ENCODE measurements around the gene PARP15.

Gene PARP15

DNA sequence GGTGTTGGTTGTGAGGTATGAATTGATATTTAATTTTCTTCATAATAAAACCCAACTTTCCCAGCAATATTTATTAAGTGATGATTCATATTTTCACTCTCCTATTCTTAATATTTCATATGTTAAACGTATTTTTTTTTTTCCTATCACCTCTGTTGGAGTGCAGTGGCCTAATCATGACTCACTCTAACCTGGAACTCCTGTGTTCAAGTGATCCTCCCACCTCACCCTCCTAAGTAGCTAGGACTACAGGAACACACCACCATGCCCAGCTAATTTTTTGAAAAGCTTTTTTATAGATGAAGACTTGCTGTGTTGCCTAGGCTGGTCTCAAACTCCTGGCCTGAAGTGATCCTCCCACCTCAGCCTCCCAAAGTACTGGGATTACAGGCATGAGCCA is 8.6 kb downstream of the PARP15 start:
- H3K9me3 Mint-ChIP-seq: peaks cover 13 to 19% of the 10 kb centered on the region in 2 donors
- peaks cover 36 to 70% of the 10 kb centered on the region in 2 donors for H3K4me1 Mint-ChIP-seq
- no peak overlapping the region for H3K4me3 Mint-ChIP-seq
- H3K36me3 Mint-ChIP-seq: peaks cover 37 to 52% of the 10 kb centered on the region in 2 donors
- ATAC-seq (replicated peaks): no peak
- peak overlapping the region; percentile 33 for H3K27ac Mint-ChIP-seq
- no peak for DNase-seq
- H3K27me3 Mint-ChIP-seq: no peaks in the 10 kb centered on the region

DNA sequence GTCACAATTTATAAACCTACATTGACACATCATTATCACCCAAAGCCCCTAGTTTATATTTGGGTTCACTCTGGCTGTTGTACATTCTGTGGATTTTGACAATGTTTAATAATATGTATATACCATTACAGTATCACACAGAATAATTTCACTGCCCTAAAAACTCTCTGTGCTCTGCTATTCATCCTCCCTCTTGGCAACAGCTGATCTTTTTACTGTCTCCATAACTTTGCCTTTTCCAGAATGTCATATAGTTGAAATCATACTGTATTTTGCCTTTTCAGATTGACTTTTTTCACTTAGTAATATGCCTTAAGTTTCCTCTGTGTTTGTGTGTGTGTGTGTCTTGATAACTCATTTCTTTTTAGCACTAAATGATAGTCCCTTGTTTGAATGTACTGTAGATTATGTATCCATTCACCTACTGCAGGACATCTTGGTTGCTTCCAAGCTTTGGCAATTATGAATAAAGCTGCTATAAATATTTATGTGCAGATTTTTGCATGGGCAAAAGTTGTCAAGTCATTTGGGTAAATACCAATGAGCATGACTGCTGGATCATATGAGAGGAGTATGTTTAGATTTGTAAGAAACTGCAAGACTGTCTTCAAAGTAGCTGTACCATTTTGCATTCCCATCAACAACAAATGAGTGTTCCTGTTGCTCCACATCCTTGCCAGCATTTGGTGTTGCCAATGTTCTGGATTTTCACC is 9.5 kb downstream of the PARP15 start:
- peaks cover 8 to 13% of the 10 kb centered on the region in 2 donors for H3K9me3 Mint-ChIP-seq
- no peak overlapping the region for H3K4me3 Mint-ChIP-seq
- H3K27ac Mint-ChIP-seq: no peak overlapping the region
- ATAC-seq (replicated peaks) (no peak), DNase-seq (no peak)
- H3K36me3 Mint-ChIP-seq: peaks cover 30 to 47% of the 10 kb centered on the region in 2 donors
- peaks cover 31 to 63% of the 10 kb centered on the region in 2 donors for H3K4me1 Mint-ChIP-seq
- H3K27me3 Mint-ChIP-seq: no peaks in the 10 kb centered on the region

DNA sequence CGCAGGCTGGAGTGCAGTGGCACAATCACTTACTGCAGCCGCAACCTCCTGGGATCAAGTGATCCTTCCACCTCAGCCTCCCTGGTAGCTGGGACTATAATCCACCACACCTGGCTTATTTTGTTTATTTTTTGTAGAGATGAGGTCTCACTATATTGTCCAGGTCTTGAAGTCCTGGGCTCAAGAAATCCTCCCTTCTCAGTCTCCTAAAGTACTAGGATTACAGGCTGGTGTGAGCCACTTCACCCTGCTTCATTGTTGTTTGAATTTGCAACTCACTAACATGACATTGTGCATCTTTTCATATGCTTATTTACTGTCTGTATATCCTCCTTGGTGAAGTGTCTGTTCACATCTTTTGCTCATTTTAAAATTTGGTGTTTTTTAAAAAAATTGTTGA is 10.1 kb downstream of the PARP15 start:
- Mint-ChIP-seq H3K27me3 (no peaks in the 10 kb centered on the region), H3K4me3 (no peak overlapping the region), H3K36me3 (peaks cover 26 to 45% of the 10 kb centered on the region in 2 donors), H3K4me1 (peaks cover 31 to 63% of the 10 kb centered on the region in 2 donors), H3K27ac (no peak overlapping the region), H3K9me3 (peaks cover 6 to 10% of the 10 kb centered on the region in 2 donors)
- ATAC-seq (replicated peaks) (no peak), DNase-seq (no peak)

DNA sequence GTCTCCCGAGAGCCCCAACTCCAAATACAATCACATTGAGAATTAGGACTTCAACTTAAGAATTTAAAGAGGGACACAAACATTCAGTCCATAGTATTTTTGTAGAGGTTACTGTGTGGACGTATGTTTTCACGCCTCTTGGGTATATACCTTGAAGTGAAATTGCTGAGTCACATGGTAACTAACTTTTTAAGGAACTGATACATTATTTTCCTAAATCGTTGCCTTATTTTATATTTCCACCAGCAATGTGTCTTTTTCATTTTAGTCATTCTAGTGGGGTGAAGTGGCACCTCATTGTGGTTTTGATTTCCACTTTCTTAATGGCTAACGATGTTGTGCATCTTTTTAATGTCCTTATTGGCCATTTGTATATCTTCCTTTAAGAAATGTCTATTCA is 11.8 kb downstream of the PARP15 start:
- Mint-ChIP-seq H3K27ac (peak overlapping the region; percentile 21), H3K4me1 (peaks cover 33 to 58% of the 10 kb centered on the region in 2 donors), H3K4me3 (peak overlapping the region in 1 of 2 donors; percentile 14), H3K27me3 (no peaks in the 10 kb centered on the region), H3K36me3 (peaks cover 14 to 32% of the 10 kb centered on the region in 2 donors), H3K9me3 (peaks cover 0 to 1% of the 10 kb centered on the region in 2 donors)
- ATAC-seq (replicated peaks) (peak; percentile 83 to 91), DNase-seq (no peak)

DNA sequence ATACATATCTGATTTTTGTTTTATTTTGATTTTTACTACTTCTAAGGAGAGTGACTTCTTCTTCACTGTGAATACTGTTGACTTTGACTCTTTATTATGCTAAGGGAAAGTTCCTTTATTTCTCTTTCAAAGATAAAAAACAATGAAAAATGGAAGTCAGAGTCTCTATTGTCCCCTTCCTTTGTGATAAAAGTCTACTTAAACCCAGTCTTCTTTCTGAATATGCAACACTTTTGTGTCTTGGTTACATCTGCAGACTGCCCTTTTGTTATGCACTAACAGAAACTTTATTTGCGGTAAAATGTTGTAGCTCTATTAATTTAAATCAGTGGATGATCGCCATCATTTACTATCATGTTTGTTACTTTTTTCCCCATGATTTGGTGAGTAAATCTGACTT is 13.2 kb downstream of the PARP15 start:
- Mint-ChIP-seq H3K36me3 (peaks cover 12 to 29% of the 10 kb centered on the region in 2 donors), H3K27ac (no peak overlapping the region), H3K9me3 (peaks cover 0 to under 1% of the 10 kb centered on the region in 2 donors), H3K27me3 (no peaks in the 10 kb centered on the region), H3K4me1 (peaks cover 35 to 56% of the 10 kb centered on the region in 2 donors), H3K4me3 (no peak overlapping the region)
- DNase-seq: no peak
- no peak for ATAC-seq (replicated peaks)

DNA sequence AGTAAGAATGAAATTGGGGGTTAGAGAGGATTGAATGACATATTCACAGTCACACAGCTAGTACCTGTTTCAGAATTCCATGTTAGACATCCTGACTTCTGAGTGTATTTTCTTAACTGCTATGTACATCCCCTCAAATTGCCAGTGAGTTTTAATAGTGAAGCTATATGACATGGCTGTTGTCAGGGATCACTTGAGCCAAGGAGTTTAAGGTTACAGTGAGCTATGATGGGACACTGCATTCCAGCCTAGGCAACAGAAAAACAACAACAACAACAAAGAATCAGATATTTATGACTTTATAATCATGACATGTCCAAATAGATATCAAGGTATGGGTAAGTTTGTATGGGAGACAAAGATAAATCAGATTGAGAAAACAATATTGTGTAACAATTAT is 16.6 kb downstream of the PARP15 start:
- no peak overlapping the region for H3K27ac Mint-ChIP-seq
- H3K36me3 Mint-ChIP-seq: peaks cover 15 to 32% of the 10 kb centered on the region in 2 donors
- ATAC-seq (replicated peaks) (no peak), DNase-seq (no peak)
- peaks cover 0 to 4% of the 10 kb centered on the region in 2 donors for H3K9me3 Mint-ChIP-seq
- H3K4me3 Mint-ChIP-seq: no peak overlapping the region
- H3K27me3 Mint-ChIP-seq: no peaks in the 10 kb centered on the region
- H3K4me1 Mint-ChIP-seq: peaks cover 26 to 48% of the 10 kb centered on the region in 2 donors

DNA sequence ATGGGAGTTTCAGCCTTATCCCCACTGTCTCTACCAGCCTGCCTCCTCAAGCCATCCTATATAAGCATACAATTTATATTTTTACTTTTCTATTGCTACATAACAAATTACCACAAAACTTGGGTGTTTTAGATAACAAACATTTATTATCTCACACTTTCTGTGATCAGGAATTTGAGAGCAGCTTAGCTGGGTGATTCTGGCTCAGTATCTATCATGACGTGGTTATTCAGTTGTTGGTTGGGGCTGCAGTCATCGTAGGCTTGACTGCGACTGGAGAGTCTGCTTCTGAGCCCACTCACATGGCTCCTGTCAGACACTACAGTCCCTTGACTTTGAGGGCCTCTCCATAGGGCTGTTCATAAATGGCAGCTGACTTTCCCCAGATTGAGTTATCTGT is 20.7 kb downstream of the PARP15 start:
- Mint-ChIP-seq H3K4me3 (peak overlapping the region; percentile 19 to 73), H3K27ac (peak overlapping the region; percentile 93), H3K27me3 (no peaks in the 10 kb centered on the region), H3K9me3 (peaks cover 0 to 4% of the 10 kb centered on the region in 2 donors), H3K4me1 (peaks cover 35 to 52% of the 10 kb centered on the region in 2 donors), H3K36me3 (peaks cover 16 to 47% of the 10 kb centered on the region in 2 donors)
- ATAC-seq (replicated peaks) (peak in 1 of 2 donors; percentile 21), DNase-seq (no peak)

DNA sequence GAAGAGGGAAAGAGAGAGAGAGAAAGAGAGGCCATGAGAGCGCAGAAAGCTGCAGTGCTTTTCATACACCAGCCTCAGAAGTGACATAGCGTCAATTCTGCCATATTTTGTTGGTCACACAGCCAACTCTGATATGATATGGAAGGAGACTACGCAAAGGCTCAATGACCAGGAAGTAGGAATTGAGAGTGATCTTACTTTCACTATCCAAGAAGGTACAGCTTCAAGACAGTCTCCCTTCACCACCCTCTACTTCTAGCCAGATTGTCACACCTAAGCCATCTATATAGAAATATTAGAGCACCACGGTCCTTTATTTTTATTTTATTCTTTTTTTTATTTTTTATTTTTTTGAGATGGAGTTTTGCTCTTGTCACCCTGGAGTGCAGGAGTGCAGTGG is 21.1 kb downstream of the PARP15 start:
- peaks cover 18 to 51% of the 10 kb centered on the region in 2 donors for H3K36me3 Mint-ChIP-seq
- DNase-seq (no peak), ATAC-seq (replicated peaks) (peak; percentile 69 to 77)
- H3K27ac Mint-ChIP-seq: peak overlapping the region; percentile 93
- H3K4me1 Mint-ChIP-seq: peaks cover 37 to 56% of the 10 kb centered on the region in 2 donors
- peak overlapping the region; percentile 19 to 73 for H3K4me3 Mint-ChIP-seq
- H3K27me3 Mint-ChIP-seq: no peaks in the 10 kb centered on the region
- H3K9me3 Mint-ChIP-seq: peaks cover 0 to 4% of the 10 kb centered on the region in 2 donors

DNA sequence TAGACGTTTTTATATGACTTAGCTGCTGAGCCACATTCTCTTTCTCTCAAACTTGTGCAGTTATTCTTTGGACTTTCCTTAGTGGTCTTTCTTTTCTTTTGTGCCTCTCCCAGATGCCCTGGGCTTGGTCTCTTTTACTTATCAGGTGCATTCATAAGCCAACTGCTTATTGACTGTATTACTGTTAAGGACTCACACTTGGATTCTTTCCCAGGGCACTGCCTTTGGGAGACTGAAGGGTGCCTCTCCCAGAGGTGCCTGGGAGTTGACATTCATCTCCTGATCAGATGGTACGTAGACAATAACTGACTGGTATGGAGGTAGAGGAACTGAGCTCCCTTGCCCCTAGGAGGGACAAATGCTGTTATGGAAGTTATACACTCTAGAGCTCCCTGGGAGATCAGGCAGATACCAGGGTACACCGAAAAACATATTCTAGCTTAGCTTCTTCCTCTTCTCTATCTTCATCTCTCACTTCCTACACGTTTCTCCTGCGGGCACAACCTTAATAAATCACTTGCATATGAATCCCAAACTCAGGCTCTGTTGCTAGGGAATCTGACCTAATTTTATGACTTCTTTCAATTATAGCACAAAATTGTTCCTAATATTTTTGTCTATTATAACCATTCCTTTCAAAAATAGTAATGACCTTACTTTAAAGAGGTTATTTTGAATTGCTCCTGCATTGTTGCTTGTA is 24.7 kb downstream of the PARP15 start:
- ATAC-seq (replicated peaks) (no peak), DNase-seq (no peak)
- Mint-ChIP-seq H3K9me3 (no peaks in the 10 kb centered on the region), H3K27ac (peak overlapping the region; percentile 27), H3K4me1 (peaks cover 32 to 39% of the 10 kb centered on the region in 2 donors), H3K4me3 (no peak overlapping the region), H3K36me3 (peaks cover 11 to 44% of the 10 kb centered on the region in 2 donors), H3K27me3 (no peaks in the 10 kb centered on the region)

DNA sequence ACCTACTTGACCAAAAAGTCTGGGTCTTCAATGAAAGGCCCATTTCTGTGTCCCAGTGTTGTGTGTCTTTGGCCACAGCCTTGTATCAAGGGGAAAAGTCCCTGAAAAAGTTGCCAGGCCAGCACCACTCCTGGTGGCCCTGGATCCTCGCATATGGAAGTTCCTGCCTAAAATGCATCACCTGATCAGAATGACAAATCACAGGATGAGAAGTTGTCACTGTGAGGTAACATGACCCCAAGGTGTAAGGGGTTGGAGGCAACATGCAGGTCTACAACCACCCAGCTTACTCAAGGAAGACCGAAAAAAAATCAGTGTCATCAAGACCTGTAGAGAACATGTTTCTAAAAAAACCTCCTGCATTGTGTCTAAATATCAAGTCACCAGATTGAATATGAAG is 25.6 kb downstream of the PARP15 start:
- Mint-ChIP-seq H3K4me3 (no peak overlapping the region), H3K36me3 (peaks cover 11 to 49% of the 10 kb centered on the region in 2 donors)

DNA sequence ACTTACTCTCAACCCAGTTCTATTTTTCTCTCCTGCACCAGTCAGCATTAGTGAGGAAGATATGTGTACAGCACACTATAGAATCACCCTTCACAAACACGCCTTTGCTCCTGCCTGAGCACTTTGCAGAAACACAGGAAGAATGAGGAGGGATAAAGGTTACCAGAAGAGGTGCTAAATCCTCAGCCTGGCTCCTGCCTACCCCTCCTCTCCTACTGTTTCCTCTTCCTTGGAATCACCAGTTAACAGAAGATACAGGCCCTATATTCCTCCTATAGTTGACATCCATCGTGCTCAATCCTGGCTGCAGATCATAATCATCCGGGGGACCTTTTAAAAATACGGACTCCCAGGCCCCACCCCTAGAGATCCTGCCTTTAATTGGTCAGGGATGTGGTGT is 28.9 kb downstream of the PARP15 start:
- DNase-seq (no peak), ATAC-seq (replicated peaks) (no peak)
- no peak overlapping the region for H3K4me3 Mint-ChIP-seq
- H3K4me1 Mint-ChIP-seq: peaks cover 31% of the 10 kb centered on the region in 2 donors
- H3K36me3 Mint-ChIP-seq: peaks cover 18 to 46% of the 10 kb centered on the region in 2 donors
- H3K27me3 Mint-ChIP-seq: no peaks in the 10 kb centered on the region
- no peak overlapping the region for H3K27ac Mint-ChIP-seq
- no peaks in the 10 kb centered on the region for H3K9me3 Mint-ChIP-seq

More for the DNA sequence above, 25.6 kb downstream of the PARP15 start:
- Mint-ChIP-seq H3K9me3 (no peaks in the 10 kb centered on the region), H3K27me3 (no peaks in the 10 kb centered on the region), H3K27ac (no peak overlapping the region), H3K4me1 (peaks cover 35 to 38% of the 10 kb centered on the region in 2 donors)
- no peak for DNase-seq
- no peak for ATAC-seq (replicated peaks)

DNA sequence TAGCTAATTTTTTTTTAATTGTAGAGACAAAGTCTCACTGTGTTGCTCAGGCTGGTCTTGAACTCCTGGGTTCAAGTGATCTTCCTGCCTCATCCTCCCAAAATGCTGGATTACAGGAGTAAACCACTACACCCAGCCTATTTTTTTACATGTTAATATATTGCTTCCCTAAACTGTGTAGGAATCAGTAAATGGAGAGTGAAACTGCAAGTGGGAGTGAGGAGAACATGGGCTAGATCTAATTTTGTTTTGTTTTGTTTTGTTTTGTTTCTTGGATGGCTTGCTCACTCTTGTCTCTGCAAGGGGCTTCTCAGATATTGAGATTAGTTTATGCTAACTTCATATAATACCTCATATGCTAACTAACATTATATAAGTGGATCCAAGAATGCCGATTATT is 31.5 kb downstream of the PARP15 start:
- Mint-ChIP-seq H3K36me3 (peaks cover 30 to 41% of the 10 kb centered on the region in 2 donors), H3K27me3 (no peaks in the 10 kb centered on the region), H3K4me1 (peaks cover 22 to 24% of the 10 kb centered on the region in 2 donors), H3K27ac (no peak overlapping the region), H3K9me3 (peaks cover 0 to 3% of the 10 kb centered on the region in 2 donors), H3K4me3 (no peak overlapping the region)
- no peak for ATAC-seq (replicated peaks)
- DNase-seq: no peak

DNA sequence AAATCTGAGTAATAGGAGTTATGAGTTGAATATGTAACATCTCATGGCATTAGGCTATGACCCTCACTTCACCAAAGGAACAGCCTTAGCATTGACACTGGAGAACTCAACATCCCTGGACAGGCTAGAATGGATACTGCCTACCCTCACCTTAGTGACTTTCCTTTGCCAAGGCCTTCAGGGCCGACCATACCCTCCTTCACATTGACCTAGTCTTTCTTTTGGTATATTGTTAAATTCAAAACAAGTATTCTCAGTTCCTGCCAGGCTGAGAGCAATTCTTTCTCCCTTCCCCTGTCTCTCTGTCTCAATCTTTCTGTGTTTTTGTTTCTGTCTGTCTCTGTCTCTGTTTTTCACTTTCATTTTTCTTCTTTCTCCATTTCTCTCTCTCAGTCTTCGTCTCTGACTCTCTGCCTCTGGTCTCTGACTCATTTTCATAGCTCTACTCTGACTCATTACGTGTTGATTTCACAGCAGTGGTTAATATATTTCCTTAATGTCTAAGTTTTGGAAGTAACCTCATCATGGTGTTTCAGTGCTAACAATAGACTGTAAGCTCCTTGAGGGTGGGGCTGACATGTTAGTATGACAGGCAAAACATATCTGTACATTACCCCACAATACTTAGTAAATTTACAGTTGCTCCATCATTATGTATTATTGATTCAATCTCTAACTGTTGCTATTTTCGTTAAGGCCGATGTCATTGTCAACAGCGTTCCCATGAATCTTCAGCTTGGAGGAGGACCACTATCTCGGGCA is 32.5 kb downstream of the PARP15 start:
- DNase-seq (peak; percentile 32), ATAC-seq (replicated peaks) (peak; percentile 96 to 97)
- Mint-ChIP-seq H3K27ac (peak overlapping the region; percentile 17), H3K27me3 (no peaks in the 10 kb centered on the region), H3K36me3 (peaks cover 30 to 40% of the 10 kb centered on the region in 2 donors), H3K9me3 (peaks cover 0 to 3% of the 10 kb centered on the region in 2 donors), H3K4me1 (peaks cover 21 to 23% of the 10 kb centered on the region in 2 donors), H3K4me3 (peak overlapping the region; percentile 2 to 5)

DNA sequence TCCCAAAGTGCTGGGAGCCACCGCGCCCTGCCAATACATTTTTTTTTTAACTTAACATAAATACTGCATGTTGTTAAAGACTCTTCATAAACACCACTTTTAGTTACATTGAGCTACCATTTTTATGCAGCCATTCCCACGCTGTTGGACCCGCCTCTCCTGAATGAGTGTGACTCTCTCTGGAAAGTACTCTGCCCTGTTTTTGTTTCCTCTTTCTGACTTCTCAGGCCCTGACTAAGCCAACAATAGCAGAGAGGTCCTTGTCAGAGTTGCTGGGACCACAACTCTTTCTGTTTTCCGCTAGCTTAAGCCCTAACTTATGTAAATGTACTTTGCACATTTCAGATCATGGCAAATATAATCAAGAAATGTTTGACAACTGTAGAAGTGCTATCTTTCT is 35.2 kb downstream of the PARP15 start:
- peaks cover 24 to 50% of the 10 kb centered on the region in 2 donors for H3K4me1 Mint-ChIP-seq
- H3K4me3 Mint-ChIP-seq: peak overlapping the region in 1 of 2 donors; percentile 49
- peaks cover 0 to 3% of the 10 kb centered on the region in 2 donors for H3K9me3 Mint-ChIP-seq
- ATAC-seq (replicated peaks) (no peak), DNase-seq (no peak)
- peak overlapping the region; percentile 73 for H3K27ac Mint-ChIP-seq
- H3K27me3 Mint-ChIP-seq: no peaks in the 10 kb centered on the region
- peaks cover 29 to 47% of the 10 kb centered on the region in 2 donors for H3K36me3 Mint-ChIP-seq
